IMR-90 (cell line): Measurements from ENCODE around the gene RCBTB2. TPM values are rescaled to one million over a fixed set of nuclear protein-coding genes. Genes with fewer than 3 reads are reported as not detected.

ENCODE experiments used
- ATAC-seq: fragments of 200-7000 bp; cut with Tn5 transposase; 2 replicates; pipeline ENCODE4 v1.9.1; 2020; ENCODE audit warnings: low read depth, mild to moderate bottlenecking, moderate library complexity
- BruUV-seq: library from RNA; stranded (reverse); fragments of 400-500 nt; replicated peaks from 2 replicates; lab custom pipeline; 2021; lab: Mats Ljungman, UMichigan
- CTCF ChIA-PET: fragments of 300-600 bp; formaldehyde crosslinking; extraction: SDS; loops from one replicate; lab custom pipeline; 2021; ENCODE audit warnings: antibody characterized with exemption; lab: Yijun Ruan, JAX
- POLR2A ChIA-PET: fragments of 300-600 bp; sonication (Branson Sonifier 250); formaldehyde crosslinking; loops from one replicate; lab custom pipeline; 2022; ENCODE audit warnings: antibody characterized with exemption; ENCODE audit not compliant: unreplicated experiment; lab: Charles Lee
- DNase-seq: peaks from one replicate; pipeline ENCODE4 v3.0.0; 2013
- H2AFZ ChIP-seq: replicated peaks from 2 replicates; pipeline ENCODE3; 2013; ENCODE audit warnings: low read length, mild to moderate bottlenecking; ENCODE audit not compliant: poor library complexity
- H2AK5ac ChIP-seq: 2 replicates; pipeline ENCODE4 v1.6.1; 2013; ENCODE audit warnings: low read depth, low read length, inconsistent platforms
- H2AK9ac ChIP-seq: replicated peaks from 2 replicates; pipeline ENCODE3; 2013; ENCODE audit warnings: mild to moderate bottlenecking, low read depth, low read length, moderate library complexity; ENCODE audit not compliant: poor library complexity
- H2BK120ac ChIP-seq: 2 replicates; pipeline ENCODE4 v1.6.1; 2013; ENCODE audit warnings: low read depth, low read length, inconsistent platforms
- H2BK15ac ChIP-seq: 3 replicates; pipeline ENCODE4 v1.6.1; 2013; ENCODE audit warnings: low read depth, low read length, inconsistent platforms
- H2BK20ac ChIP-seq: 2 replicates; pipeline ENCODE4 v1.6.1; 2013; ENCODE audit warnings: low read depth, mild to moderate bottlenecking, inconsistent platforms, low read length, moderate library complexity
- H2BK5ac ChIP-seq: 2 replicates; pipeline ENCODE4 v1.6.1; 2013; ENCODE audit warnings: mild to moderate bottlenecking, low read depth, low read length, inconsistent platforms; ENCODE audit not compliant: poor library complexity, severe bottlenecking
- H3K14ac ChIP-seq: replicated peaks from 2 replicates; pipeline ENCODE4 v1.6.1; 2013; ENCODE audit warnings: low read depth, low read length, inconsistent platforms
- H3K18ac ChIP-seq: 2 replicates; pipeline ENCODE4 v1.6.1; 2013; ENCODE audit warnings: low read depth, low read length, control low read depth
- H3K23ac ChIP-seq: 2 replicates; pipeline ENCODE4 v1.6.1; 2013; ENCODE audit warnings: low read depth, low read length, inconsistent platforms
- H3K27ac ChIP-seq: 2 replicates; pipeline ENCODE4 v1.5.1; 2013; ENCODE audit warnings: mild to moderate bottlenecking, control low read depth, low read length; ENCODE audit not compliant: insufficient read depth
- H3K27me3 ChIP-seq: 2 replicates; pipeline ENCODE4 v1.6.1; 2013; ENCODE audit warnings: low read length; ENCODE audit not compliant: control insufficient read depth, insufficient read depth
- H3K36me3 ChIP-seq: 2 replicates; pipeline ENCODE4 v1.6.1; 2013; ENCODE audit warnings: low read length, mixed read lengths; ENCODE audit not compliant: control insufficient read depth, insufficient read depth
- H3K4ac ChIP-seq: 2 replicates; pipeline ENCODE4 v1.6.1; 2013; ENCODE audit warnings: low read depth, low read length, inconsistent platforms
- H3K4me1 ChIP-seq: 2 replicates; pipeline ENCODE4 v1.6.1; 2013; ENCODE audit warnings: low read length, mixed read lengths; ENCODE audit not compliant: control insufficient read depth, insufficient read depth
- H3K4me2 ChIP-seq: 2 replicates; pipeline ENCODE4 v1.6.1; 2013; ENCODE audit warnings: low read depth, mild to moderate bottlenecking, control low read depth, low read length, moderate library complexity
- H3K4me3 ChIP-seq: 2 replicates; pipeline ENCODE4 v1.5.1; 2013; ENCODE audit warnings: low read depth, mild to moderate bottlenecking, control low read depth, low read length, moderate library complexity; ENCODE audit not compliant: insufficient read depth
- H3K56ac ChIP-seq: 2 replicates; pipeline ENCODE4 v1.6.1; 2013; ENCODE audit warnings: low read length, inconsistent platforms; ENCODE audit not compliant: insufficient read depth; ENCODE audit errors: extremely low read depth
- H3K79me1 ChIP-seq, 2 experiments: 2 replicates each; pipeline ENCODE4 v1.6.1; 2013; ENCODE audit warnings: low read length in 2 of 2, inconsistent platforms in 1 of 2, low read depth in 1 of 2
- H3K9ac ChIP-seq: 2 replicates; pipeline ENCODE4 v1.6.1; 2013; ENCODE audit warnings: low read depth, low read length, control low read depth
- H3K9me1 ChIP-seq: 2 replicates; pipeline ENCODE4 v1.6.1; 2013; ENCODE audit warnings: low read length, inconsistent platforms; ENCODE audit not compliant: insufficient read depth
- H3K9me3 ChIP-seq: 2 replicates; pipeline ENCODE4 v1.6.1; 2013; ENCODE audit warnings: low read length; ENCODE audit not compliant: control insufficient read depth, insufficient read depth
- H4K20me1 ChIP-seq: 2 replicates; pipeline ENCODE4 v1.6.1; 2013; ENCODE audit warnings: low read length, inconsistent platforms; ENCODE audit not compliant: insufficient read depth
- H4K5ac ChIP-seq: 2 replicates; pipeline ENCODE4 v1.6.1; 2013; ENCODE audit warnings: mild to moderate bottlenecking, low read depth, low read length, control low read depth
- H4K8ac ChIP-seq, 2 experiments: 2 replicates each; pipeline ENCODE4 v1.6.1; 2013; ENCODE audit warnings: low read depth in 2 of 2, low read length in 2 of 2, control low read depth in 1 of 2, inconsistent platforms in 1 of 2
- H4K91ac ChIP-seq: 2 replicates; pipeline ENCODE4 v1.6.1; 2013; ENCODE audit warnings: low read depth, low read length, inconsistent platforms; ENCODE audit not compliant: insufficient read depth
- BHLHE40 ChIP-seq: fragments of 150-350 bp; IDR thresholded peaks from 2 replicates; pipeline ENCODE4 v1.6.1; 2016; ENCODE audit warnings: mild to moderate bottlenecking, low read depth, low read length
- CEBPB ChIP-seq: IDR thresholded peaks from 2 replicates; pipeline ENCODE4 v1.6.1; 2012; ENCODE audit warnings: low read depth, low read length, improper control_type of control experiment
- CHD1 ChIP-seq: IDR thresholded peaks from 2 replicates; pipeline ENCODE4 v1.6.1; 2012; ENCODE audit warnings: low read depth, low read length, improper control_type of control experiment
- CTCF ChIP-seq: conservative IDR thresholded peaks from 2 replicates; pipeline ENCODE4 v1.5.1; 2012; ENCODE audit warnings: mild to moderate bottlenecking, low read depth, low read length, improper control_type of control experiment
- ELK1 ChIP-seq: fragments of 150-350 bp; IDR thresholded peaks from 2 replicates; pipeline ENCODE4 v1.6.1; 2016; ENCODE audit warnings: low read depth, mild to moderate bottlenecking, low read length, moderate library complexity, borderline replicate concordance
- FOS ChIP-seq: fragments of 150-350 bp; IDR thresholded peaks from 2 replicates; pipeline ENCODE4 v1.6.1; 2016; ENCODE audit warnings: low read depth, low read length
- RFX5 ChIP-seq: IDR thresholded peaks from 2 replicates; pipeline ENCODE4 v1.8.0; 2012; ENCODE audit warnings: low read depth, mild to moderate bottlenecking, low read length, moderate library complexity
- SMC3 ChIP-seq: fragments of 150-350 bp; IDR thresholded peaks from 2 replicates; pipeline ENCODE4 v1.6.1; 2016; ENCODE audit warnings: low read depth, mild to moderate bottlenecking, antibody characterized with exemption, low read length, moderate library complexity
- USF2 ChIP-seq: fragments of 150-350 bp; IDR thresholded peaks from 2 replicates; pipeline ENCODE4 v1.6.1; 2017; ENCODE audit warnings: mild to moderate bottlenecking, antibody characterized with exemption, low read length, low read depth
- dilution Hi-C: fragments of 300-500 bp; cut with HindIII; formaldehyde crosslinking; loops from one replicate; pipeline ENCODE4 v1.14.3; 2018; ENCODE audit warnings: low sequenced_read_pairs; ENCODE audit not compliant: unreplicated experiment
- in situ Hi-C: fragments of 300-500 bp; cut with MboI; formaldehyde crosslinking; loops from 3 replicates; pipeline ENCODE4 v1.14.3; 2019; ENCODE audit warnings: low sequenced_read_pairs, inconsistent platforms, mixed read lengths
- intact Hi-C: fragments of 100-400 bp; cut with micrococcal nuclease; formaldehyde crosslinking; loops from 2 replicates; pipeline ENCODE4 v1.10.0; 2022
- polyA plus RNA-seq, 3 experiments: library from polyadenylated mRNA; depleted of rRNA; stranded (reverse); fragments of >200 nt; gene quantifications; 2 replicates each; pipeline ENCODE4 v1.2.3, GENCODE V29; 2012; ENCODE audit warnings: low replicate concordance in 1 of 3
- total RNA-seq: library from RNA; depleted of rRNA; stranded (reverse); fragments of >200 nt; gene quantifications from 2 replicates; pipeline ENCODE4 v1.2.3, GENCODE V29; 2012

Gene RCBTB2
- total and polyA plus RNA-seq, 2 of the 4 experiments (the other 2 are of a cell fraction): 4.0 to 5.2 TPM

- no peak overlapping the region for H2AK5ac ChIP-seq
- no peak overlapping the region for H2BK20ac ChIP-seq
- H2AFZ ChIP-seq: no peak overlapping the region
- no peaks in the 10 kb centered on the region for H3K79me1 ChIP-seq
- no peak overlapping the region for H2BK15ac ChIP-seq
- CTCF ChIA-PET: no interaction called here
- no peaks in the 10 kb centered on the region for H3K9me3 ChIP-seq
- no peak overlapping the region for H2BK5ac ChIP-seq
- H4K91ac ChIP-seq: no peak overlapping the region
- no peaks in the 10 kb centered on the region for H3K9me1 ChIP-seq
- POLR2A ChIA-PET: no interaction called here
- in situ Hi-C loops (no loop called here), dilution Hi-C loops (no loop called here), intact Hi-C loops (no loop called here)
- H4K8ac ChIP-seq: no peak overlapping the region
- no peak overlapping the region for H2AK9ac ChIP-seq
- no peak overlapping the region for H3K4me2 ChIP-seq
- H4K5ac ChIP-seq: no peak overlapping the region
- no peak overlapping the region for H3K4me3 ChIP-seq
- no peak for ATAC-seq
- H3K36me3 ChIP-seq: no peaks in the 10 kb centered on the region
- H3K23ac ChIP-seq: no peak overlapping the region
- H3K27ac ChIP-seq: no peak overlapping the region
- H3K14ac ChIP-seq: no peak overlapping the region
- DNase-seq: no peak
- H3K9ac ChIP-seq: no peak overlapping the region
- H3K4me1 ChIP-seq: no peaks in the 10 kb centered on the region
- TF ChIP-seq CHD1 (no peak), FOS (no peak), RFX5 (no peak), BHLHE40 (no peak), CTCF (no peak), ELK1 (no peak), USF2 (no peak), SMC3 (no peak), CEBPB (no peak)
- no TSS peak for BruUV-seq
- H2BK120ac ChIP-seq: no peak overlapping the region
- H3K27me3 ChIP-seq: no peaks in the 10 kb centered on the region
- H3K56ac ChIP-seq: no peak overlapping the region
- H3K4ac ChIP-seq: no peak overlapping the region
- no peak overlapping the region for H3K18ac ChIP-seq
- H4K20me1 ChIP-seq: no peaks in the 10 kb centered on the region
Measured at GRCh38 chr13:48539550-48539949, 6.7 kb upstream of the RCBTB2 start.
